HuH-7 (cell line): ENCODE measurements around the gene EIF3A.
A peak's percentile ranks its signal among the peaks of the same experiment; 100 is the strongest.
"Not testable (repeated sequence)": the region's sequence is repeated elsewhere in the genome, so short reads cannot be mapped to it uniquely, and the experiment has no call there.

Source experiments
- DNase-seq: peaks from one replicate; pipeline ENCODE4 v3.0.0; 2011; ENCODE audit warnings: low spot score

Gene EIF3A

DNA sequence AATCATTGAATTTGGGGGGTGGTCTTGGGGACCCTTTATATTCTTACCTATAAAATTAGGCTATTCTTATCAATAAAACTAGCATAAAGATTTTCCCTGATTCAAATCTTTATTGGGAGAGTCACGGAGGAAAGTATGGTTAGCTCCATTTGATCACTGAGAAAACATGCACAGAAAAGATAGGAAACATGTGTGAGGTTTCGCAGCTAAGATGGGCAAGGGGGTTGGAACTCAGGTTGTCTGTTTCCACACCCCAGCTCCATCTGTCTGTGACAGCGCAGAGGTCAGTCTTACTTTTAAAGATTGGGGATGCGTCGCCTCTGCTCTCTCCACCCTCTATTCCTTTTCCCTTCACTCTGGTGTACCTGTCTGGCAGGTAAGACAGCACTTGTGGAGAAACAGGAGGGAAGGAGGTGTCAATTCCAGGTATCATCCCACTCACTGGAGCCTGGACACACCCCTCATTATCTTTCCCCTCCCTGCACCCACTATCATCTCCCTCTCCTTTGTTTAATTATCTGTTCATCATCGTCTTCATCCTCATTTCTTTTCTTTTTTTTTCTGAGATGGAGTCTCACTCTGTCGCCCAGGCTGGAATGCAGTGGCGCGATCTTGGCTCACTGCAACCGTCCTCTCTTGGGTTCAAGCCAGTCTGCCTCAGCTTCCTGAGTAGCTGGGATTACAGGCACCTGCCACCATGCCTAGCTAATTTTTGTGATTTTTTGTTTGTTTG lies 20.9 kb upstream of the EIF3A start:
- DNase-seq = no peak

DNA sequence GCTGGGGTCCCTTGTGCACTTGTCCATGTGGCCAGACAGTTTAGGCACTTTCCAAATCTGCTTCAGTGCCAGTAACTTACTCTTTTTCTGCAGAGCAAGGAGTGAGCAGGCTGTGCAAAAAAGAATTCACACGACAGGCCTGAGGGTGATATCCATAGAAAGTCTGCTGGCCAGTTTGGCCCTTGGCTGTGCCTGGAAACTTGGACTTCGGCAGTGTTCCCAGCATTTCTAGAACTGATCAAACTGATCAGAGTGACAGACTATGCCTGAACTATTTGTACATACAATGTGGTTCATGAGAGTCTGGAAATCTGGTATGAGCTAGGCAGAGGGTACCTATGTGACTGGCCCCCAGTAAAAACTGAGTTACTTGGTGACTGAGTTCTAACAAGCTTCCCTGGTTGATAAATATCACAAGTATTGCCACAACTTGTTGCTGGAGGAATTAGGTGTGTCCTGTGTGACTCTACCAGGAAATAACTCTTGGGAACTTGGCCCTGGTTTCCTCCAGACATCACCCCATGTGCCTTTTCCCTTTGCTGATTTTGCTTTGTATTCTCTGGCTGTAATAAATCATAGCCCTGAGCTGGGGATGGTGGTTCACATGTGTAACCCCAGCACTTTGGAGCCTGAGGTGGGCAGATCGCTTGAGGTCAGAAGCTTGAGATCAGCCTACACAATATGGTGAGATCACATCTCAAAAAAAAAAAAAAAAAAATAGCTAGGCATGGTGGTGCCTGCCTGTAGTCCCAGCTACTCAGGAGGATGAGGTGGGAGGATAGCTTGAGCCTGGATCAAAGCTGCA lies 20.0 kb upstream of the EIF3A start:
- no peak for DNase-seq

DNA sequence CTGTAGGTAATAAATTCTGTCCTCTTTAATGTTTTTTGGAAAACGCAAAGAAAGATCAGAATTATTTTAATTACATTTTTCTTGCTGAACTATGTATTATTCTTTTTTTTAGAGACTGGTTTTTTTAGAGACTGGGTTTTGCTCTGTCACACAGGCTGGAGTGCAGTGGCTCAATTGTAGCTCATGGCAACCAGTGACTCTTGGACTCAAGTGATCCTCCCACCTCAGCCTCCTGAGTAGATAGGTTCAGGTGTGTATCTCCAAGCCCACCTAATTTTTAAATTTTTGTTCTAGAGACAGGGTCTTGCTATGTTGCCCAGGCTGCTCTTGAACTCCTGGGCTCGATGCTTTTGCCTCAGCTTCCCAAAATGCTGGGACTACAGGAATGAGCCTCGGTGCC lies 18.0 kb upstream of the EIF3A start:
- no peak for DNase-seq

DNA sequence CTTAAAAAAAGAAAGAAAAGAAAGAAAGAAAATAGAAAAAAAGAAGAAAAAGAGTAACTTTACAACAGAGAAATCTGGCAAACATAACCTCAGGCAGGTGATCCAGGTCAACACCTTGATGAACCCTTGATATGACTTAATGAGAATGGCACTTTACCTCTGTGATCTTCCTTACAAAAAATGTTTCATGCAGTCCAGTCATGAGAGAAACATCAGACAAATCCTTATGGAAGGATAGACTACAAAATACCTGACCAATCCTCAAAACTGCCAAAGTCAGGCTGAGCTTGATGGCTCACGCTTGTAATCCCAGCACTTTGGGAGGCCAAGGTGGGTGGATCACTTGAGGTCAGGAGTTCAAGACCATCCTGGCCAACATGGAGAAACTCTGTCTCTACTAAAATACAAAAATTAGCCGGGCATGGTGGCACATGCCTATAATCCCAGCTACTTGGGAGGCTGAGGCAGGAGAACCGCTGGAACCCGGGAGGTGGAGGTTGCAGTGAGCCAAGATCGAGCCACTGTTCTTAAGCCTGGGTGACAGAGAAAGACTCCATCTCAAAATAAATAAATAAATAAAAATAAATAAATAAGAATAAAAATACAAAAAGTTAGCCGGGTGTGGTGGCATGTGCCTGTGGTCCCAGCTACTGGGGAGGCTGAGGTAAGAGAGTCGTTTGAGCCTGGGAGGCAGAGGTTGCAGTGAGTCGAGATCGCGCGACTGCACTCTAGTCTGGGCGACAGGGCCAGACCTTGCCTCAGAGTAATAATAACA lies 16.2 kb upstream of the EIF3A start:
- not testable (repeated sequence) for DNase-seq

DNA sequence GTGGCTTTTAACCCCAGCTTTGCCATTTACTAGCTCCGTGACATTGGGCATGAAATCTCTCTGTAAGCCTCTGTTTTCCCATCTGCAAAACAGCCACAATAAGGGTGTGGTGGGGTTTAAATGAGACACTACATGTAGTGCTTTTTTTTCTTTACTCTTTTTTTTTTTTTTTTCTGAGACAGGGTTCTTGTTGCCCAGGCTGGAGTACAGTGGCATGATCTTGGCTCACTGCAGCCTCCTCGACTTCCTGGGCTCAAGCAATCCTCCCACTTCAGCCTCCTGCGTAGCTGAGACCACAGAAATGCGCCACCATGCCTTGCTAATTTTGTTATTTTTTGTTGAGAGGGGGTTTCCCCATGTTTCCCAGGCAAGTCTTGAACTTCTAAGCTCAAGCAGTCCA lies 15.0 kb upstream of the EIF3A start:
- no peak for DNase-seq

DNA sequence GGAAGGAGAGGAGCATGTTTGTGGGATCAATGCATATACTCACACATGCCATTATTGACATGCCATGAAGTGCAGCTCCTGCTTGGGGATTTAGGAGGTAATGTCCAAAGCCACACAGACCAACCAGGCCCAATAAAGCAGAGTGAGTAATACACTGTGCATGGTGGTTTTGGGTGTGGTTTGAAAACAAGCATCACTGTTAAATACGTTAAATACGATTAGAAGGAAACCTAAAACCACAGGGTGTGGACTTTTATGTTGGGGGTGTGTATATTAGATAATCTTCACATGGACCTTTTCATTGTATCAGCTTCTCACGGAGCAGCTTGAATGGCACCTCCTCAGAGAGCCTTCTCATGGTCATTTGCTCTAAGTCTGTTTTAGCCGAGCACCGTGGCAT lies 10.4 kb upstream of the EIF3A start:
- no peak for DNase-seq

DNA sequence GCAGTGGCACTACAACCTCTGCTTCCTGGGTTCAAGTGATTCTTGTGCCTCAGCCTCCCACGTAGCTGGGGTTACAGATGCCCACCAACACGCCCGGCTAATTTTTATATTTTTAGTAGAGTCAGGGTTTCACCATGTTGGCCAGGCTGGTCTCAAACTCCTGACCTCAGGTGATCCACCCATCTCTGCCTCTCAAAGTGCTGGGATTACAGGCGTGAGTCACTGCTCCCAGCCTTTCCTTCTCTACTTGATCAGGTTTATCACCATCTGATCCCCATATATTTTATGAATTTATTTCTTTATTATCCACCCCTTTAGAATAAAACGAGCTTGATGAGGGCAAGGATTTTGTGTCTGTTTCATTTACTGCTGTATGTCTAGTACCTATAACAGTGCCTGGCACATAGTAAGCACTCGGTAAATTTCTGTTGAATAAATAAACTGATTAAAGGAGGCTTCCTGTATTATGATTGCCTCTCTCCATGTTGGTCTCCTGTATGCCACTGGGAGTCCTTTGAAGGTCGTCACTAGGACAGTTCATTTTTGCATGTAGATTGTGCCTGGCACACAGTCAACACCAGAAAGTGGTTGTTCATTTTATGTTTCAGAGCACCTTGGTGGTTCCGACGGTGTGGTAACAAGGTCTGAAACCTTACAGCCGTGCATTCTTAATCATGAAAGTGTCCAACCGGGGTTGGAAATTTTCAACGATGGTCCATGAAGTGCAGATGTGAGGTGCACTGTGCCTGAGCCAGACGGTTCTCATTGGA lies 9.6 kb upstream of the EIF3A start:
- DNase-seq = no peak

DNA sequence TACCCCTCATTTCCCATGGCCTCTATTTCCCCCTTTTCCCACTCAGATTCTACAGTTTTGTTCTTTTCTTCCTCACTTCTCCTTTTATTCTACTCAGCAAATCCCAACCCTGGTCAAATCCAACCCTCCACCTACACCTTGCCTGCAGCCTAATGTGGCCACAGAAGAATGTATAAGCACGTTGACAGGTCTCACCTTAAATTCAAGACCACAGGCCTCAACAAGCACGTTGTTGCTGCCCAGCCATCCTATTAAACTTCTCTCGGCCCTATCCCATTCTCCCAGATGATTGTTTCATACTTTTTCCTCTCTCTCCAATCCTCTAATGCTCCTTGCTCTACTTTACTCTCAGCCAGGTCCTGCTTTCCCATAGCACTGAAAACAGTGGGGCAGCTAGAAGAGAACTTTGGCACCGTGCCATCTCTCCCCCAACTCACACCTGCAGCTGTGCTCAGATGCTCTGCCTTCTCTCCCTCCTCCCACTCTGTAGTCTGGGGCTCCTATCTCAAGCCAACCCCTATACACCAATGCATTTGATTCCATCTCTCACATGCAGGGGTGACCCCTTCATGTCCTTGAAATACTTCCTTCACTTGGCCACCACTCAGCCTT lies 6.8 kb upstream of the EIF3A start:
- DNase-seq = no peak

DNA sequence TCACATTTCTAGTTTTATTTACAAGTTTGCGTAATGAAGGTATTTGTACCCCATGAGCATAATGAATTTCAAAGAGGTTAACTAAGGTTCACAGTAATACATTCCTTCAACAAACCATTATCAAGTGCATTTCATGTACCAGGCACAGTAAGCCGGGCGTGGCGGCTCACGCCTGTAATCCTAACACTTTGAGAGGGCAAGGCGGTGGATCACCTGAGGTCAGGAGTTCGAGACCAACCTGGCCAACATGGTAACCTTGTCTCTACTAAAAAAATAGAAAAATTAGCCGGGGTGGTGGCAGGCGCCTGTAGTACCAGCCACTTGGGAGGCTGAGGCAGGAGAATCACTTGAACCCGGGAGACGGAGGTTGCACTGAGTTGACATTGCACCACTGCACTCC lies 4.3 kb upstream of the EIF3A start:
- DNase-seq = no peak

DNA sequence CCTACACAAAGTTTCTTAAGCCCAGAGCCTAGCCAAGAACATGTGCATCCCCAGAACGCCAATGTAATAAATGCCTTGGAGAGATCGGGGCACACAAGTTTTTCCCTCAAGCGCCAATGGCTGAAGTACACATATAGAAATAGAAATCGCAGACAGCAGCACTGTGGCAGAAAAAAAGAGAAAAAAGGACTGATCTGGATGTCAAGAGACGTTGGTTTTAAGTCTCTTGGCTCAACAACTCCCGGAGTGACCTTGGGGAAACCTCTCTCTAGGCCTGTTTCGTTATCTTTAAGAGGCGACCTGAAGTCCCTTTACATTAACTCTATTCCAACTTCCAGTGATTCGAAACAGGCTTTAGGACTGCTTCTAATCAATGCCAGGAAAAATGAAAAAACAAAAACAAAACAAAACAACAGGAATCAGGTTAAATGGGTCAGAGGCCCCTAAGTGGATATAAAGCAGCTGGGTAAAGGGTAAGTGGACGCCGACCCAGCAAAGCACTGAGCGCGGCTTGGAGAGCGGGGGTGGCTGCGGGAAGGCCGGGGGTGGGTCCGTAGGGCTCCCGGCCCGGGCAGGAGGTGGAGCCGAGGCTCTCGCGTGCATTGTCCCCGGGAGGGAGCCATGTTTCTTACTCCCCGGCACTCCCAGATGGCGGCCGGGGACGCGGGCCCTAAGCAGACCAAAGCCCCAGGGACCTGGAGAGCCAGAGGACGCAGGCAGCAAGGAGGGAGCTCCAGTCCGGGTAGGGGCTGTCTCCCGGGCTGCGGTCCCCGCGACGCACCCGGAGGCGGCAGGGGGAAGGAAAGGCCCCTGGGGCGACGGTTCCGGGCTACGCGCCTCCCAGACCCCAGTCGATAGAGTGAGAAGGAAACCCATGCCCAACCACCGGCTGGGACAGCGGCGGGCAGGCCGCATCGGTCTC lies 757 bp downstream of the EIF3A start:
- peak; percentile 60 for DNase-seq

DNA sequence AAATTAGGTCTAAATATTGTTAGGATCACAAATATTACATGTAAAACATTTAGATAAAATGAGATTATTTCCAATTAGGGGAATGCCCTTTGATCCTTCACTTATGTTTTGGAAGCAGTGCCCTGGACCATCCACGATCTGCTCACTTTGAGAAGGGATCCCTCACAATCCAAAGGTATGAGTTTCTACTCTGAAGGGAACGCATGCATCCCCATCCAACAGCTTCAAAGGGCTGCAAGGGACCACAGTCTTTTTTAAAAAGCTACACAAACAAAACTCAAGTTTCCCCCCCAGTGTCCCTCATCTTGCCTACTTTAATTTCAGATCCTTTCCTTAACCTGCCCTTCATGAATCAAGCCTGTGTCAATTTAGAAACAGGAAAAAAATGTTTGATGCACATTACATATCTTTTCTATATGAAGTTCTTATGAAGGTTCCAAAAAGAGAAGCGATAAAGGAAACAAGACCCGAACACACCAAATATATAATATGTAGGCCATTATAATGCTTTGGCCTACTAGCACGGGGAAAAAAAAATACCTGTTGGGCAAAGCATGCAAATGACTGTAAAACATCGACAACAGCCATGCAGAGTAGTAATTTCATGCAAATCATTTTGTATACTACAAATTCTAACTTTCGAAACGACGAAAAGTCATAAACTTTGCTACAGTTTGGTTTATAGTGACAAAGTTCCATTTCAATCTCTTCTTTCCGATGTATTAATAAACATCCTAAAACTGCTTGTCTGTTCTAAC lies 2.0 kb downstream of the EIF3A start:
- DNase-seq = no peak

DNA sequence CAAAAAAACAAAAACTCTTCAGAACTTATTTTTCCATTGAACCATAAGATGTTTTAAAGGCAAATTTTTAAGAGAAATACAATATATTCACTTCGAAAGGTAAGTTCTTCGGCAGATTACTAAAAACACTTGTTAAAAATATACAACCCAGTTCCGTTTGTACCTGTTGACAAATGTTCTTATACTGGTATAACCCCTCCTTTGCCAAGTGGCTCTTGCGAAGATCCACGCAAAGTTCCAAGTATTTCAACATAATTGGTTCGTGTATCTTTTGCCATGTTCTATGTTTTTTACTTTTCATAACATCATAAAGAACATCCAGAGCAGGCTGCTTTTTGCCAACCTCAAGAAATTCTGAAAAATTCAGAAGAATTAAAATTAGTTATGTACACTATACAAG lies 7.0 kb downstream of the EIF3A start:
- no peak for DNase-seq

DNA sequence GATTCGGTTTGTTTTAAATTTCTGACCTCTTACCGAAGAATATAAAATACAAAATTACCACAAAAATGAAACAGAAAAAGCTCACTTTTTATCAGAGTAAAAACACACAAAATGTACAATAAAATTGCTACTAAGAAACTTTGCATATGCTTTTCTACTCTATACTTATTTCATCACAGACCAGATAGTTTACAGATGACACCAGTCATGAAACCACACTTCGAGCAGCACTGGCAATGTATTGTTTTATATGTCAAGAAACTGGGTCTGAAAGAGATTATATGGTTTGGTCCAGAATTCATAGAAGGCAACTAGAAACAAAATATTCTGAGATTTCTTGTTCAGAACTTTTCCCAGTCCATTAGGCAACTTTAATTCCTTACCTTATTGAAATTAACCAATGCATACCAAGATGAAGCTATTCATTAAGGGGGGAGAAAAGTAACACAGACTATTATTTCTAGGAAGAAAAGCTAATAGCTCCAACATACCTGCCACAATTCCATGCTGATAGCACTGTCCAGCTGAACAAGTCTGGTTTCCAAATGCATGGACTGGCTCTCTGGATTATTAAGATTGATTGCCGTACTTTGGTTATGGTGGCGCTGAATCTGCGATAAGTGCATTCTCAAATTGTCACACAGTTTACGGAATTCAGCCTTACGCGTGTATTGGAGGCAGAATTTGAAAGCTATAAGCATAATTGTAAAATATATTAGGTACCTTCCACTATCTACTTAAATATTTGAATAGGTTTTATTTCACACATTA lies 10.0 kb downstream of the EIF3A start:
- DNase-seq = no peak

DNA sequence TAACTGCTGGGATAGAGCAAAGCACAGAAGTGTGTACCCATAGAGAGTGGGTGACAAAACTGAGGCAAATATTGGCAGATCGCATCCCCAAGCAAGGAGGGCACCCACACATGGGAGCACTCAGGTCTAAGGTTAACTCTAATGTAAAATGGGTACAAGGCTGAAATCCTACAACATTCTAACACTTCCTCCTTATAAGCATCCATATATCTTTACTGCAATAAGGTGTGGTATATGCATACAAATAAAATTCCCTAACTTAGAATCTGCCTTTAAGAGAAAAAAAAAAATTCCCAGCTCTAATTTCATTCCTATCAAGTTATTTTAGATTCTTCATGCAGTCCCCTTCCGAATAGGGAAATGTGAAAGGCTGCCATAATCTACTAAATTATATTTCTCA lies 18.7 kb downstream of the EIF3A start:
- DNase-seq = no peak

DNA sequence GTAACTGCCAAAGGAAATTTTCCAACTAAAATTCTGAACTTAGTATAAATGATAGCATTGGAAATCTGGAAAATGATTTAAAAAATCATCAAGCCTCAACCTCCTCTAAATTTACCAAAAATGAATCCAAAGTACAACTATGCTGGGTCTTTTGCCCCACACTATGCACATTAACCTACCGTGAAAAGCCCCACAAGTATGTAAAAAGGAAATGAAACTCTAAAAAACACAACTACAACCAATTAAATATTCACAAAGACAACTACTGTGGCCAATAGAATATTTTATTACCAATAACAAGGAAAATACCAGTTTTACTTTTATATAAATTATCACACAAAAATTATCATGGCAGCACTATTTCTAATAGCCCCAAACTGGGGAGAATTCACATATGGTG lies 19.3 kb downstream of the EIF3A start:
- DNase-seq = no peak

DNA sequence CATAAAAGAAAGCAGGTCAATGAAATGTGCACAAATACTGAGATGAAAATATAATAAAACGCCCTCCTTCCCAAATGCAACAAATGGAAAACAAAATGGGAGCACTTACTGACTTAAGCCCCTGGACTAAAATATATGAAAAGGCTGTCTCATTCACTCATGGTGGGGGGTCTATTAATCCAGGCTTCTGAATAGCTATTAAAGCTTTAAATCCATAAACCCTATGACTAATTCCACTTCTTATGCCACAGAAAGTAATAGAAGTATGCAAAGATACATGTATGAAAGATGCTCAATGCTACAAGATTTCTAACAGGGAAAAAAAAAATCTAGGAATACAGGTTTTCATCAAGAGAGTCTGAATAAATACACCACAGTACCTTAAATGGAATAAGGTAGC lies 20.5 kb downstream of the EIF3A start:
- no peak for DNase-seq

DNA sequence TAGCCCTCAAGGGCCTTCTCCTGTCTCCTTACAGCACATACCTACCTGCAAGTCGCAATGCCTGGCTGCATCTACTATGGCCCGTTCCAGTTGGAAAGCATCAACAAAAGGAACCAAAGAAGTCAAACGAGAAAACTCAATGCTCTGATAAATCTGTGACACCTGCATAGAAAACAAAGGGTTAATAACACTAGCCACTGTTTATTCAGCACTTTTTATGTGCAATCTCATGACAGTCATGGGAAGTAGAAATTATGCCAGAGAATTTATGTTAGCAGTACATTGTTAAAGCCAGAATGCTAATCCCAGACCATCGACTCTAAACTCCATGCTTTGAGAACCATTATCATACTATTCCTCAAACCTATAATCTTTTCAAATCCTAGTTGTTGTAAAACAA lies 21.1 kb downstream of the EIF3A start:
- no peak for DNase-seq

DNA sequence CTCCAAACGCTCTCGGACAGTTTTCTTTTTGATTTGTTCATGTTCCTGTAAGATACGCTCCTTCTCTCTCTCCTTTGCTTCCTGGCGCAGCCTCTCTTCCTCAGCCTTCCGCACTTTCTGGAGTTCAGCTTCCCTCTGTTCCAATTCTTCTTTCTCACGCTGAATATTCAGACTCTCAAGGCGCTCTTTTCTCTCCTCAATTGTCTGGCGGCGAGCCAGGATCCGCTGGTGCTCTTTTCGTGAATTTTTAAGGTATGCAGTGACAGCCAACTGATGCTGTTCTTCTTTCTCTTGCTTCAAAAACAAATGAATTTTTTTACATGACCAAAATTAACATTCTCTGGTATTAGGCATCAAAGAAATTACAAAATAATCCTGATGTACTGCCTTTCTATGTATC lies 22.6 kb downstream of the EIF3A start:
- DNase-seq = no peak

DNA sequence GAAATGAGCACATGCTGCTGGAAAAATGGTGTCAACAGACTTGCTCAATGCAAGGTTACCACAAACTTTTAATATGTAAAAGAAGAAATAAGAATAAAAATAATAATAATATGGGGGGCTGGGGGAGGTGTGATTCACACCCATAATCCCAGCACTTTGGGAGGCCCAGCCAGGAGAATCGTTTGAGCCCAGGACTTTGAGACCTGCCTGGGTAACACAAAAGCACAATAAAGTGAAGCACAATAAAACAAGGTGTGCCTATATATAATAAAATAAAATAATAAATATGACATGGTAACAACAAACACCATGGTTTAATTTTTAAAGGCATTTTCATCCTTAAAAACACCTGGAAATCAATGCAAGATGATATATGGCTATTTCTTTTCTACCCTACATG lies 25.1 kb downstream of the EIF3A start:
- DNase-seq = no peak
